ENCODE measurements around the gene PGD.
"Not testable (repeated sequence)": the region's sequence is repeated elsewhere in the genome, so short reads cannot be mapped to it uniquely, and the experiment has no call there.

Gene PGD

DNA sequence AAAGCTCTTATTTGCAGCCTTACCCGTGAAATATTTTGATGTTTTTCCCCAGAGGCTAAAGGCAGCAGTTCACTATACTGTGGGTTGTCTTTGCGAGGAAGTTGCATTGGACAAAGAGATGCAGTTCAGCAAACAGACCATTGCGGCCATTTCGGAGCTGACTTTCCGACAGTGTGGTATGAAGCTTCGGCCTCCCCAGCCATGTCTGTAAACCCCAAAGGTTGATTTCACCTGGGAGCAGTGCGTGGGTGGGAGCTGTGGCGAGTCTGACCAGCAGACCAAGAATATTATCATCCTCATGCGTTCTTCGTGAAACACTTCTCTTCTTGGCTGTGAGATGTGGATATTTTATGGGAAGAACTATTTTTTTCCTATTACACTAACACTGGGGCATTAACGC is 34.9 kb downstream of the PGD start:
- no peak for DNase-seq

DNA sequence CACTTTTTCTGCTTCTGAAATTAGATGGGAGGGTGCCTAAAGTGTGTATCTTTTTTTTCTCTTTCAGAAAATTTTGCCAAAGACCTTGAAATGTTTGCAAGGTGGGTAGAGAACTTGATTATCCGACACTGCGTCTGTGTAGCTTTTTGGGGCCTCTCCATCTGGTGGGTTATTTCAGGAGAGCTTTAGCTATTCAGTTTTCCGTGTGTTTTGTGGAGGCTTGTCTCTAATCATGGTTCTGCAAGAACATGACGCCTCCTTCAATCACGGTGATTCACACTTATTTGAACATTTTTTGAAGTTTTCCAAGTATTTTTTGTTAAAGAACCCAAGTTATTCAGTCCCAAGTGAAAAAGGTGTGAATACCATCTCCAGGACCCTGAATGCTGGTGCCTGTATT is 35.7 kb downstream of the PGD start:
- peak in 1 of 56 donors; percentile 3 for DNase-seq

DNA sequence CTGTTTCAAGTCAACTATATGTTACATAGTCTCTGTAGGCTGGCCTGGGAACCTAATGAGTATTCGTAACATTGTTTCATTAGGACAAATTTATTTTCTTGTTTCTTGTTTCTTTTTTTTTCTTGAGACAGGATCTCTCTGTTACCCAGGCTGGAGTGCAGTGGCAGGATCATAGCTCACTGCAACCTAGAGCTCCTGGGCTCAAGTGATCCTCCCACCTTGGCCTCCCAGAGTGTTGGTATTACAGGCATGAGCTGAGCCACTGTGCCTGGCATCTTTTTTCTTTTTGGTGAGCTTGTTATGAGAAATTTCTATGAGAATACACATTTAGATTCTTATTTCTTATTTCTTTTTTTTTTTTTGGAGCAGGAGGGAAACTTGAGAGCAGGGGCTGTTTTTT is 38.2 kb downstream of the PGD start:
- no peak for DNase-seq

DNA sequence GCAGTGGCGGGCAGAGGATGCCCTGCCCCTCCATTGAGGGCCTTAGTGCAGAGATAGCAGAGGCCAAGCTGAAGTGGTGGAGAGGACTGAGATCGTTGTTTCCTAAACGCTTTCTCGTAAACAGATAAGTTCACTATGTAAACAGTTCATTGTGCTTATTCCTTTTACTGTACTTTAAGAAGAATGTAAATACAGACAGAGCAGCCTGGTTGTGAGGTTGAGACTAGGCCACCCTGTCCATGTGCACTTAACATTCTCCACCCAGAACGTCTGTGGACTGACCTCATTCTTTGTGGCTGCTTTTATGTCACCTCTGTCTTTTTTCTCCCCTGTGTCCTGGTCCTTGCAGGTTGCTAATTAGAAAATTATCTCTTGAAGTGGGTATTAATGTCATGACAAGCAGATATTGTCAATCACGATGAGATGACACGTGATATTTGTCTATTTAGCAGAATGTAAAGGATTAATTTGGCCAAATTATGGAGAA is 39.9 kb downstream of the PGD start:
- no peak for DNase-seq

DNA sequence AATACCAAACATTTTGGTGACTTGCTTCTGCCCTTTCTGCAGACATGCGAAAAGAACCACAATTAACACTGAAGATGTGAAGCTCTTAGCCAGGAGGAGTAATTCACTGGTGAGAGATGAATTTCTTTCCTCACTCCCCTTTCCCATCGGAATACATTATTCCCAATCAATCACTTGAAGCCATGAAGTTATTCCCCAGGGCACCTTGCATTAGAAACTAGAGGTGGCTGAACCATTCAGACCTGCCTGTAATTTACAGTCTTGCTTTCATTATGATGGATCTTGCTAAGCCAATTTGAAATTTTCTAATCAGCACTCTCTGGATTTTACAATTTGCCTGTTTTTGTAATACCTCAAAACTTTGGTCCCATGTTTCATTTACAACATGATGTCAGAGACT is 41.4 kb downstream of the PGD start:
- no peak for DNase-seq

DNA sequence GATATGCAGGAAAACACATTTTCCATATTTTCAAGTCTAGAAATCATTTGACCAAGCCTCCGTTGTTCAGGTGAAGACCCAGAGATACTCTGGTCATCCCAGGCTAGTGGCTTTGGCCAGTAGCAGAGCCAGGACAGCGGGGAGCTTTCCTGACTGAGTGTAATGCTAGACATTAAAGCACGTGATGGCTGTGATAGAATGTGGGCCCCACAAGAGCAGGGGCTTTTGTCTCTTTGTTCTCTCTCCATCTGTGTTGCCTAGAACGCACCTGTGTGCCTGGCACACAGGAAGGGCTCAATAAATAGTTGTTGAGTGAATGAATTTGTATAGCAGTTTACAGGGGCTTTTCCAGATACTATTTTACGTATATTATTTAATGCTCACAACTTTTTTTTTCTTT is 41.9 kb downstream of the PGD start:
- no peak for DNase-seq

DNA sequence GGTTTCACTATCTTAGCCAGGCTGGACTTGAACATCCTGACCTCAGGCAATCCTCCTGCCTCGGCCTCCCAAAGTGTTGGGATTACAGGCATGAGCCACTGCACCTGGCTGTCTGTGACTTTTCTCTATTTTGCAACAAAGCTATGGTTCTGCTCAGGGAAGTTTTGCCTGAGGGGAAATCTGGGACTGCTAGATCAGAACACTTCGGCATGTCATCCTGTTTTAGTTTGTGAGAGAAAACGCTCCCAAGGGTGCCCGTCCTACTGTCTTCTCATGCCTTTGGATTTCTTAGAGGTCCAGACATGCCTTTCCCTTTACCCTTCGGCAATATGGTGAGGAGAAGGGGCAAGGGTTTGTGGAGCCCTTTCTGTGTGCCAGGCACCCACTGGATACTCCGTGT is 45.4 kb downstream of the PGD start:
- DNase-seq, result no peak

DNA sequence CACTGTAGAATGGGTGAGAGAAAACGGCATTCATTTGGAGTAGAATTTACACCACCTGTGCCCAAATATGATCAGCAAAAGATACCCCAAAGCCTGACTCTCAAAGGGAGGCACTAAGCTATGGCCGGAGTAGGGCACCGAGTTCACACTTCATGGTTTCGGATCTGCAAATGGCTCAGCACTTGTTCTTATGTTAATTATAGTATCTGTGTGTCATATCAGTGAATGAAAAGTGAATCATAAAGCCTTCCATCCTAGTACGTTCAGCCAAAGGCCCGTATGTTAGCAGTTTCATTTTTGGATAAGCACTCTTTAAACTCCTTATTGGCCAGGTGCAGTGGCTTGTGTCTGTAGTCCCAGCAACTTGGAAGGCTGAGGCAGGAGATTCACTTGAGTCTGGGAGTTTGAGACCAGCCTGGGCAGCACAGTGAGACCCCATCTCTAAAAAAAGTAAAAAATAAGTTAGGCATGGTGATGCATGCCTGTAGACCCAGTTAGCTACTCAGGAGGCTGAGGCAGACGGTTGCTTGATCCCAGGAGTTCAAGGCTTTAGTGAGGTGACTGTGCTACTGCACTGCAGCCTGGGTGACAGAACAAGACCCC is 46.0 kb downstream of the PGD start:
- DNase-seq, result no peak

DNA sequence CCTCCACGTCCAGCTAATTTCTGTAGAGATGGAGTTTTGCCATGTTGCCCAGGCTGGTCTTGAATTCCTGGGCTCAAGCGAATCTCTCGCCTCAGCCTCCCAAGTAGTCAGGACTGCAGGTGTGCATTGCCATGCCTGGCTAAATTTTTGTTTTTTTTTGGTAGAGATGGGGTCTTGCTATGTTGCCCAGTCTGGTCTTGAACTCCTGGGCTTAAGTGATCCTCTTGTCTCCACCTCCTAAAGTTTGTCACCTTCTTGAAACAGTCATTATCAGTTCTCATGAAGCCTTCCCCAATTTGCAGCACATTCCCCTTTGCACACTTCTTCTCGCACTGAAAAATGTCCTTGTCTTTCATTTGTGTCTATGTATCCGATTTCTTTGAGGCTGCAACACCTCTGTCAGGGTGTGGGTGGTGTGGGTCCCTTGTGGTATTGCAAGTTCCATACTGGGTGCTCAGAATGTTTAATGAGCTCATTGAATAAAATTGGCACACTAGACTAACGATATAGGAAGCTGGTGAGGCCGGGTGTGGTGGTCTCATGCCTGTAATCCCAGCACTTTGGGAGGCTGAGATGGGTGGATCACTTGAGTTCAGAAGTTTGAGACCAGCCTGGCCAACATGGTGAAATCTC is 48.0 kb downstream of the PGD start:
- no peak for DNase-seq

DNA sequence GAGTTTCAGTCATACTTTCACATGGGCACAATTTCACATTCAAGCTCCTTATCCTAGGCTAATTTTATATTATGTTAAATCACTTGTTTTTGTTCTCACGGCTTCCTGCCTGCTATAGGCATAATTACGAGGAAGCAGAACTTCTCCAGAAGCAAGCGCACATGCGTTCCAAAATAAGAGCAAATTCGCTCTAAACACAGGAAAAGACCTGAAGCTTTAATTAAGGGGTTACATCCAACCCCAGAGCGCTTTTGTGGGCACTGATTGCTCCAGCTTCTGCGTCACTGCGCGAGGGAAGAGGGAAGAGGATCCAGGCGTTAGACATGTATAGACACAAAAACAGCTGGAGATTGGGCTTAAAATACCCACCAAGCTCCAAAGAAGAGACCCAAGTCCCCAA is 50.9 kb downstream of the PGD start, which contains the start of gene CORT:
Gene CORT (plus strand): TSS at position 281 of the 400 bp plus-strand sequence. CDS start 193 bp downstream, outside the sequence.
- DNase-seq, result peak in 1 of 56 donors; percentile 13

DNA sequence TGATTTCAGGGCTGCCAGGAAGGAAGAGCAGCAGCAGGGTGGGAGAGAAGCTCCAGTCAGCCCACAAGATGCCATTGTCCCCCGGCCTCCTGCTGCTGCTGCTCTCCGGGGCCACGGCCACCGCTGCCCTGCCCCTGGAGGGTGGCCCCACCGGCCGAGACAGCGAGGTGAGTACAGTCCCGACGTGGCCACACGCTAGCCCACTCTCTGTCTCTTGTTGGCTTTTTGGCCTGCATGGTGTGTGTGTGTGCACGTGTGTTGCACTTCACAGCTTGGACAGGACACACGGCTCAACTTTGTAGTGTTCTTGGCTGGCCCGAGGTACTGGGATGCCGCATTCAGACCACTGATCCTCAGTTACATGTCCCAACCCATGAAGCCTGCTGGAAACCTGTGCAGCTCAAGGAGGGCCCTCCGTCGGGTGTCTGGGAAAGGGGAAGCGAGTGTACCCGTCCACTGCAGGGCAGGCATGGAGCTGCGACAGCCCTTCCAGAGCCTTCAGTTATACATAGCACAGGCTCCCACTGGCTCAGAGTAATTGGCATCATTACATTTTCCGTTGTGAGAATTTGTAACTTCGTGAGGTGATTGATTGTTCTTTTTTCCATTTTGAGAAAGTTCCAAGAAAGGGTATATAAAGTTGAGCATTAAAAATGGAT is 51.4 kb downstream of the PGD start:
- DNase-seq, result no peak

DNA sequence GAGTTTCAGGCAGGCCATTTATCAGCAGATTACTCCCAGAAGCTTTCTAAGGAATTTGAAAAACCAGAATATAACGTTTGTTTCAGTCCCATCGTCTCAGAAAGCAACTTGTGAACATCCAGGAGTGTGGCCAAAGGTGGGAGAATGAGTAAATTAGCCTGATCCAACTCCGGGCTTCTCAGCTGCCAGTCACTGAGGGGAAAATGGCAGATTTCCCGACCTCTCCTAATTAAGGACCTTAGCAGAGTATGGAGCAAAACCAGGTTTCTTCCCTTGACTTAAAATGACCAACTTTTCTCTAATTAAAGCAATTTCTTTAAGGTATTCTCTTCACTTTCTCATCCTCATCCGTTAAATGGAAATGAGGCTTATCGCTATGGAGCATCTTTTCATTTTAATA is 52.0 kb downstream of the PGD start:
- DNase-seq, result no peak

DNA sequence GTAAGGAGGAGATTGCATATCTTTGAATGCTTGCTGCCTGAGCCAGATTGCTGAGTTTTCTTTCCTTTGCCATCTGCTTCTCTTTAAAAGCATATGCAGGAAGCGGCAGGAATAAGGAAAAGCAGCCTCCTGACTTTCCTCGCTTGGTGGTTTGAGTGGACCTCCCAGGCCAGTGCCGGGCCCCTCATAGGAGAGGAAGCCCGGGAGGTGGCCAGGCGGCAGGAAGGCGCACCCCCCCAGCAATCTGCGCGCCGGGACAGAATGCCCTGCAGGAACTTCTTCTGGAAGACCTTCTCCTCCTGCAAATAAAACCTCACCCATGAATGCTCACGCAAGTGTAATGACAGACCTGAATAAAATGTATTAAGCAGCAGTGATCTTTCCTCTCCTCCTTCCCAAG is 52.4 kb downstream of the PGD start:
- DNase-seq, result no peak

DNA sequence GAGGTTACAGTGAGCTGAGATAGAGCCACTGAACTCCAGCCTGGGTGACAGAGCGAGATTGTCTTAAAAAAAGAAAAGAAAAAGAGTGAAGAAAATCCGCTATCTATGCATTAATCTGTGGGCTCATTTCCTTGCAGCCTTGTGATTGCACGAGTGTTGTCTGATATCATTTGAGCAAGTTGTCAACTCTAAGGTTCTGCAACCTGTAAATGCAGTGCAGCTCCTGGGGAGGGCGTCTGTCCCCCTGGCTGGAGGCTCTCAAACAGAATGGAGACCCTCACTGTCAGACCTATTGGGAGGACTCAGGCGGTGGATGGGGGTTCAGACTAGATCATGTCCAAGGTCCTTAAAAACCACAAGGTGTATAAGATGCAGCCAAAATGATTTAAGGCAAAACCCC is 57.2 kb downstream of the PGD start:
- no peak for DNase-seq

DNA sequence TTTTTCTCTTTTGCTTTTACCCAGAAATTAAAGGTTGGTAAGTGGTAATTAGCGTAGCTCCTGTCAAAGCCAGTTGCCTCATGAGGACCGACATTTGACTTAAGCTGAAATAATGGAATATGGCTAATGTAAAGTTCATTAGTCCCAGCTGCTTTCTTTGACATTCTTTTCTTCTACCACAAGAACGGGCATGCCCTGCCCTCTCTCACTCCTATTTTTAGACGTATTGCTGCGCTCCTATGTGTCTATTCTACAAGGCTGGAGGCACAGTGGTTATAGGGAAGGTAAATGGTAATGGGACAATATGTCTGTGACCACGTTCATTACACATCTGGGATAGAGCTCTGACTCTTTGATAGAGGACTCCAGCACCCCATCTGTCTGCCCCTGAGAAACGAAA is 57.8 kb downstream of the PGD start:
- no peak for DNase-seq

DNA sequence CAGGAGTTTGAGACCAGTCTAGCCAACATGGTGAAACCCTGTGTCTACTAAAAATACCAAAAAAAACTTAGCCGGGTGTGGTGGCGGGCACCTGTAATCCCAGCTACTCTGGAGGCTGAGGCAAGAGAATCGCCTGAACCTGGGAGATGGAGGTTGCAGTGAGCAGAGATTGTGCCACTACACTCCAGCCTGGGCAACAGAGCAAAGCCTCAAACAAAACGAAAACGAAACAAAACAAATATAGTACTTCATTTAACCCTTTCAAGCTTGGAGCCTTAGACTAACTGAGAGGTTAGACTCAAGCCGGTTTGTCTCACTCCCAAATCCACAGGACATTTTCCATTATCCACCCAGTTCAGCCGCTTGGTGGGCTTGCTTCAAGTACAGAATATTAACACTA is 58.6 kb downstream of the PGD start:
- not testable (repeated sequence) for DNase-seq

DNA sequence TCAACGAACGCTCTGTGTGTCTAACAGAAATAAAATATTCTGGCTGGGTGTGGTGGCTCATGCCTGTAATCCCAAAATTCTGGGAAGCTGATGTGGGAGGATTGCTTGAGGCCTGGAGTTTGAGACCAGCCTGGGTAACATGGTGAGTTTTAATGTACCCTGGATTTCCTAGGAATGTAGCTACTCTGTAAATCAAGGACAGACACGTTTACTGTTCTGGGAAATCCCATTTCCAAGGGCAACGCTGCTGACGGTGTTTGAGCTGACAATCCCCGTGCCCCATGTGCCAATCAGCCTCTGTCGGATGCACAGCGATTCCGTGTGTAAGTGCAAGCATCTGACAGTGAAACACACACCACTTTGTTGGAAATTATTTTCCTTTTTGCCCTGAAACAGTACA is 59.0 kb downstream of the PGD start:
- no peak for DNase-seq

DNA sequence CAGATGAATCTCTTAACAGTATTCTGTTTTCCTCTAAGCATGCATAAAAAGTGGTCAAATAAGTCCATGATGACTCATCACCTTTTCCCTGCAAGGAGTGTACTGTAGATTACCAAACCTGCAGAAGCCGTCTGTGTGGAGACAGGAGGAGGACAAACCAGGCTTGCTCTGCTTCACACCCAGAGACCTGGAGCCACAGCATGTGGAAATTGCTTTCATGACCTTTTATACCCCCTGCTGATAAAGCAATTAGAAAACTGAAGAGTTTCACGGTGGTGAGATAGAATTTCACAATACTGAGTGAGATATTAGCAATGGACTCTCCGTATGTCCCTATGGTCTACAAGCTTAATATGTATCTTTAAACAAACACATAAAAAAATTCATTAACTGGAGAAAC is 60.3 kb downstream of the PGD start:
- DNase-seq, result no peak

DNA sequence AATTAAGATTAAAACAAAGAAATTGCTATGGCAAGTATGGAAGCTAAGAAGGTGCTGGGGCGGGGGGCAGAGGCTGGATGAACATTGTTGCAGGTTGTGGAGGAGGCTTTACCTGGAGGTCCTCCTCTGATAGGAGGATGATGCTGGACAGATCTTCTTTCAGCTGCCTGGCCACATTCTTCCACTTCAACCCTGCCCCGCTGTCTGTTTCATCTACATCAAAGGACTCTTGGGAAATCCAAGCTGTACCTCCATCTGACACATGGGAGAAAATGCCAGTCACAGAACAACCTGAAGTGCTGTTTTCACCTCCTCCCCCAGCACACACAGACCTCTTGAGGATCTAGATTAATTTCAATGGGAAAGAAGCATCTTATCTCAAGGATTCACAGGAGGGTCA is 68.2 kb downstream of the PGD start:
- no peak for DNase-seq

DNA sequence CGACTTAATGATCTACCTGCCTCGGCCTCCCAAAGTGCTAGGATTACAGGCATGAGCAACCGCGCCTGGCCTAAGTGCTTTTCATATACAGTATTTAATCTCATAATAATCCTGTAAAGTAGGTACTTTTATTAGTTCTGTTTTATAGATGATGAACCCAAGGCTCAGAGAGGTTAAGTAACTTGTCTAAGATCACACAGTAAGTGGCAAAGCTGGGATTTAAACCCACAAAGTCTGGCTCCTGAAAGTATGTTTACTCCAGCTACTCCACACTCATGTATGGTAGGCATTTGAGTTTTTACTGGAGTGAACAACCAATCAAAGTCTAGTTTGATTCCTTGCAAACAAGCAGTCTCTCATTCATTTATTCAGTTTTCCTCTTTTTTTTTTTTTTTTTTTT is 71.2 kb downstream of the PGD start:
- no peak for DNase-seq
